Naive thymus-derived CD4-positive, alpha-beta T cell (primary cell): ENCODE measurements around the gene CABCOCO1. TPM values are rescaled to one million over a fixed set of nuclear protein-coding genes. Genes with fewer than 3 reads are reported as not detected.

ENCODE experiments used
- ATAC-seq: fragments of 150-1000 bp; cut with Tn5 transposase; 2 replicates; pipeline ENCODE4 v1.10.0; 2021; ENCODE audit warnings: mild to moderate bottlenecking, moderate library complexity
- CTCF ChIA-PET: fragments of 350-600 bp; sonication (Branson Sonifier 250); formaldehyde crosslinking; loops from one replicate; lab custom pipeline; 2021; ENCODE audit warnings: antibody characterized with exemption; lab: Charles Lee
- POLR2A ChIA-PET: fragments of 350-600 bp; sonication (Branson Sonifier 250); formaldehyde crosslinking; loops from one replicate; lab custom pipeline; 2021; ENCODE audit warnings: antibody characterized with exemption, inconsistent platforms; lab: Charles Lee
- DNase-seq, 9 donors: peaks; one replicate each; pipeline versions ENCODE4 v3.0.0 to v3.0.0-alpha.2; 2020 to 2022; ENCODE audit warnings: mixed read lengths in 1 of 9
- H3K27ac ChIP-seq: one replicate; pipeline ENCODE4 v1.7.0; 2013; ENCODE audit warnings: mild to moderate bottlenecking, low read depth, low read length, moderate library complexity
- H3K27me3 ChIP-seq, 2 donors: one replicate each; pipeline ENCODE4 v1.7.0; 2013; ENCODE audit warnings: low read length in 2 of 2, mild to moderate bottlenecking in 2 of 2, moderate library complexity in 2 of 2; ENCODE audit not compliant: control insufficient read depth in 2 of 2, insufficient read depth in 2 of 2
- H3K36me3 ChIP-seq, 3 experiments: 1 replicate in 2 of 3; 2 replicates in 1 of 3; pipeline ENCODE4 v1.7.0; 2013; ENCODE audit warnings: low read length in 3 of 3, mild to moderate bottlenecking in 3 of 3, moderate library complexity in 1 of 3; ENCODE audit not compliant: insufficient read depth in 3 of 3, control insufficient read depth in 2 of 3
- H3K4me1 ChIP-seq, 2 donors: one replicate each; pipeline ENCODE4 v1.7.0; 2013; ENCODE audit warnings: low read length in 2 of 2, mild to moderate bottlenecking in 2 of 2, moderate library complexity in 1 of 2; ENCODE audit not compliant: control insufficient read depth in 2 of 2, insufficient read depth in 2 of 2
- H3K4me3 ChIP-seq: 2 replicates; pipeline ENCODE4 v1.7.0; 2013; ENCODE audit warnings: mild to moderate bottlenecking, low read length
- H3K9me3 ChIP-seq, 3 experiments: 1 replicate in 2 of 3; 2 replicates in 1 of 3; pipeline ENCODE4 v1.7.0; 2013; ENCODE audit warnings: low read length in 3 of 3; ENCODE audit not compliant: control insufficient read depth in 2 of 3
- H3K27ac Mint-ChIP-seq, 9 donors: one replicate each; pipeline ENCODE4 v1.8.0; 2020 to 2022; ENCODE audit warnings: mixed read lengths in 9 of 9, mild to moderate bottlenecking in 8 of 9, moderate library complexity in 5 of 9, inconsistent platforms in 2 of 9
- H3K27me3 Mint-ChIP-seq, 5 donors: one replicate each; pipeline ENCODE4 v1.8.0; 2021 to 2022; ENCODE audit warnings: mixed read lengths in 5 of 5, mild to moderate bottlenecking in 1 of 5
- H3K36me3 Mint-ChIP-seq, 5 donors: one replicate each; pipeline ENCODE4 v1.8.0; 2020 to 2022; ENCODE audit warnings: mixed read lengths in 5 of 5, mild to moderate bottlenecking in 3 of 5, inconsistent platforms in 1 of 5
- H3K4me1 Mint-ChIP-seq, 7 donors: one replicate each; pipeline ENCODE4 v1.8.0; 2020 to 2022; ENCODE audit warnings: mixed read lengths in 7 of 7, mild to moderate bottlenecking in 3 of 7, inconsistent platforms in 1 of 7
- H3K4me3 Mint-ChIP-seq, 10 donors: one replicate each; pipeline ENCODE4 v1.8.0; 2020 to 2022; ENCODE audit warnings: mild to moderate bottlenecking in 10 of 10, mixed read lengths in 10 of 10, moderate library complexity in 6 of 10, inconsistent platforms in 2 of 10
- H3K9me3 Mint-ChIP-seq, 11 donors: one replicate each; pipeline ENCODE4 v1.8.0; 2020 to 2022; ENCODE audit warnings: mixed read lengths in 11 of 11, mild to moderate bottlenecking in 4 of 11, inconsistent platforms in 1 of 11, moderate library complexity in 1 of 11
- intact Hi-C, 2 donors: fragments of 100-400 bp; cut with micrococcal nuclease; formaldehyde crosslinking; loops; one replicate each; pipeline ENCODE4 v1.15.1; 2023
- polyA plus RNA-seq, 2 donors: library from polyadenylated mRNA; unstranded; fragments of 300-500 nt; fragmentation: Illumina TruSeq; gene quantifications; one replicate each; pipeline ENCODE4 v1.2.3, GENCODE V29; 2021
- total RNA-seq, 6 experiments: library from RNA in 5 of 6; stranded (reverse) in 5 of 6; gene quantifications; 1 replicate in 5 of 6; 2 replicates in 1 of 6; pipeline ENCODE4 v1.2.3 and lab custom pipeline; 2021 to 2026

Gene CABCOCO1
- total and polyA plus RNA-seq, 7 experiments from 2014 or later = not detected

DNA sequence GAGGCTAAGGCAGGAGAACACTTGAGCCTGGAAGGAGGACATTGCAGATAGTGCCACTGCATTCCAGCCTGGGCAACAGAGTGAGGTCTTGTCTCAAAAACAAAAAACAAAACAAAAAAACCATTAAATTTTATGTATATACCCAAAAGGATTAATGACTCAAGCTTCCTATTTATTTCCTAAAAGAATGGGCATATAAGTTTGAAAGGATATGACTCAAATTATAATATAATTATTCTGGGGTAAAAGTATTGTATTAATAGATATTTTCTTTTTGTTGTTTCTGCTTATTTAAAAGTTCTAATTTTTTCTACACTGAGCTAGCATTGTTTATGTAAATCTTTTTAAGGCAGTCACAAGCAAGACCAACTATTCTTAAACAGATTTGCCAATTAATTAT, 42.2 kb upstream of the CABCOCO1 start:
- Histone ChIP-seq H3K4me3 (no peak overlapping the region), H3K4me1 (no peaks in the 10 kb centered on the region), H3K27ac (no peak overlapping the region), H3K9me3 (no peaks in the 10 kb centered on the region), H3K27me3 (no peaks in the 10 kb centered on the region), H3K36me3 (no peaks in the 10 kb centered on the region)
- no peaks in the 10 kb centered on the region for H3K9me3 Mint-ChIP-seq
- ATAC-seq = no peak
- no peak for DNase-seq
- ChIA-PET CTCF (no interaction called here), POLR2A (no interaction called here)
- H3K36me3 Mint-ChIP-seq = no peaks in the 10 kb centered on the region
- peaks cover 0 to 6% (median 0%) of the 10 kb centered on the region in 7 donors for H3K4me1 Mint-ChIP-seq
- peaks cover 14 to 20% (median 15%) of the 10 kb centered on the region in 5 donors for H3K27me3 Mint-ChIP-seq
- no peak overlapping the region for H3K4me3 Mint-ChIP-seq
- intact Hi-C loops = no loop called here
- H3K27ac Mint-ChIP-seq = no peak overlapping the region

DNA sequence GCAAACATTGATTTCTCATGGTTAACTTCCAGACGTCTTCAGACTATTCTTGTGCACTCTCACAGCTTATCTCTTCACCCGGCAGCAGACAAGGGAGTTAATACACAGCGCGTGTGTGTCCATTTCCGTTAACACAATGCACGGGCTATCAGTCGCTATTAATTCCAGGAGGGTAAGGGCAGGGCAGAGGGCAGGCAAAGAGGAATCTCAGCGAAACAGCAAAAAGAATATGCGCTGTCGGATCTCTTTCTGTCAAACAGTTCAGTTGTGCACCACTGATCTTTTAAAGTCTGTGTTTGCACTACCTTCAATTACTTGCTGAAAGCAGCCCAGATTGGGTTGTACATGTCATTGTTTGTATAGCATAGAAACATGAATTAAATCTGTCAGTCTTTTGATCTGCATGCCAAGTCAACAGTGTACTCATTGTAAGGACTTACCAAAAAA, 41.1 kb upstream of the CABCOCO1 start:
- ChIA-PET CTCF (no interaction called here), POLR2A (no interaction called here)
- Histone ChIP-seq H3K27me3 (no peaks in the 10 kb centered on the region), H3K36me3 (no peaks in the 10 kb centered on the region), H3K4me1 (no peaks in the 10 kb centered on the region), H3K27ac (no peak overlapping the region), H3K4me3 (no peak overlapping the region), H3K9me3 (no peaks in the 10 kb centered on the region)
- peaks cover 14 to 29% (median 23%) of the 10 kb centered on the region in 5 donors for H3K27me3 Mint-ChIP-seq
- H3K9me3 Mint-ChIP-seq = no peaks in the 10 kb centered on the region
- H3K36me3 Mint-ChIP-seq = no peaks in the 10 kb centered on the region
- DNase-seq (no peak), ATAC-seq (no peak)
- peaks cover 0 to 6% (median 0%) of the 10 kb centered on the region in 7 donors for H3K4me1 Mint-ChIP-seq
- H3K27ac Mint-ChIP-seq = no peak overlapping the region
- intact Hi-C loops = no loop called here
- no peak overlapping the region for H3K4me3 Mint-ChIP-seq

DNA sequence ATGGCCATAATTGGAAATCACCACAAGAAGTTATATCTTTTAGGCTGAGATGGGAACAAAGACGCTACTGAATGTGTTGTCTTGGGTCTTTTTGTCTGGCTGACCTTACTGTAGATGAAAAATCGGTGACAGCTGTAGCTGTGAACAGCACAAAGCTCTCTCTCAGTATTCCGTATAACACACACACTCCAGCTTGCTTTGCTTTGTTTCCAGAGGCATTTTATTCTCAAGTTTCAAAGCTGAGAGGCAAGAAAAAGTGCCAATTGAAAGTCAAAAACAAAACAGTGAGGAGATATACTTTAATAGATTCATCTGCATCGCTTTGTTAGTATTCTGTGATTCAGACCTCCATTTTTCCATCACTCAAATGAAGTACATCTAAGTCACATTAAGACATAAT, 39.6 kb upstream of the CABCOCO1 start:
- Mint-ChIP-seq H3K27ac (no peak overlapping the region), H3K4me1 (peaks cover 0 to 6% (median 0%) of the 10 kb centered on the region in 7 donors), H3K27me3 (peaks cover 14 to 35% (median 24%) of the 10 kb centered on the region in 5 donors), H3K36me3 (no peaks in the 10 kb centered on the region), H3K4me3 (no peak overlapping the region), H3K9me3 (no peaks in the 10 kb centered on the region)
- H3K4me3 ChIP-seq = no peak overlapping the region
- CTCF ChIA-PET = no interaction called here
- H3K27ac ChIP-seq = no peak overlapping the region
- DNase-seq = no peak
- no peaks in the 10 kb centered on the region for H3K36me3 ChIP-seq
- H3K4me1 ChIP-seq = no peaks in the 10 kb centered on the region
- no peaks in the 10 kb centered on the region for H3K27me3 ChIP-seq
- no peak for ATAC-seq
- POLR2A ChIA-PET = no interaction called here
- no peaks in the 10 kb centered on the region for H3K9me3 ChIP-seq
- intact Hi-C loops = no loop called here

DNA sequence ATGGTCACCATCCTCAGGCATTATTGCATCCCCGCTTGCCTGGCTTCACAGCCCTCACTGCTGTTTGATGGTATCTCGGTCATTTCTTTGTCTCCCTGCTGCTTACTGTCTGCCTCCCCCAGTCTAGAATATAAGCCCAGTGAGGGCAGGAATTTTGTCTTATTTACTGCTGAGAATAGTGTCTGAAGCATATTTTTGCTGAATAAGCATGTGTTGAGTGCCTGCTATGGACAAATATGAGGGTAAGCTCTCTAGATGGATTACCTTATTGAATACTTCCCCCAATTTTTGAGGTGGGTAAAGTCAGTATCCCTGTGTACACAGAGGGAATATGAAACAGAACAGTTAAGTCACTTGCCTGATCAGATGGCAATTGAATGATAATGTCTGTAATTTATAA, 36.5 kb upstream of the CABCOCO1 start:
- H3K9me3 Mint-ChIP-seq = no peaks in the 10 kb centered on the region
- Histone ChIP-seq H3K27ac (no peak overlapping the region), H3K4me3 (no peak overlapping the region), H3K36me3 (no peaks in the 10 kb centered on the region), H3K27me3 (no peaks in the 10 kb centered on the region), H3K9me3 (no peaks in the 10 kb centered on the region), H3K4me1 (no peaks in the 10 kb centered on the region)
- H3K27ac Mint-ChIP-seq = no peak overlapping the region
- DNase-seq = no peak
- peaks cover 0 to 6% (median 0%) of the 10 kb centered on the region in 7 donors for H3K4me1 Mint-ChIP-seq
- peaks cover 13 to 35% (median 23%) of the 10 kb centered on the region in 5 donors for H3K27me3 Mint-ChIP-seq
- ChIA-PET CTCF (no interaction called here), POLR2A (no interaction called here)
- H3K4me3 Mint-ChIP-seq = no peak overlapping the region
- ATAC-seq = no peak
- H3K36me3 Mint-ChIP-seq = no peaks in the 10 kb centered on the region
- intact Hi-C loops = no loop called here

DNA sequence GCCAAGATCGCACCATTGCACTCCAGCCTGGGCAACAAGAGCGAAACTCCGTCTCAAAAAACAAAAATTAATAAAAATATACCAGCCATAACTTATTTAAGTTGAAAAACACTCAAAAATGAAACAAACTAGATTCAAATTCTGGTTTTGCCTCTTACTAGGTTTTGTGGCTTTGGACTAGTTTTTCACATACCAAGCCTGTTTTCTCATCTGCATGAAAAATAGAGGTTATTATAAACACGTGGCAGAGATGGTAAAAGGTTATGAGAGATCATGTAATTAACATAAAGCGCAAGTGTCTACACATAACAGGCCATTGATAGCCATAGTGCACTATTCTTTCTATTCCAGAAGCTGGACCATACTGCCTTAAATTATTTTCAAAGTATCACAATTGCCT, 35.5 kb upstream of the CABCOCO1 start:
- Mint-ChIP-seq H3K4me3 (no peak overlapping the region), H3K9me3 (no peaks in the 10 kb centered on the region), H3K27ac (no peak overlapping the region), H3K4me1 (peaks cover 0 to 6% (median 0%) of the 10 kb centered on the region in 7 donors), H3K36me3 (no peaks in the 10 kb centered on the region), H3K27me3 (peaks cover 7 to 24% (median 15%) of the 10 kb centered on the region in 5 donors)
- no peaks in the 10 kb centered on the region for H3K27me3 ChIP-seq
- no peaks in the 10 kb centered on the region for H3K36me3 ChIP-seq
- H3K4me1 ChIP-seq = no peaks in the 10 kb centered on the region
- intact Hi-C loops = no loop called here
- ATAC-seq = no peak
- no peak overlapping the region for H3K27ac ChIP-seq
- H3K4me3 ChIP-seq = no peak overlapping the region
- H3K9me3 ChIP-seq = no peaks in the 10 kb centered on the region
- ChIA-PET POLR2A (no interaction called here), CTCF (no interaction called here)
- DNase-seq = no peak

DNA sequence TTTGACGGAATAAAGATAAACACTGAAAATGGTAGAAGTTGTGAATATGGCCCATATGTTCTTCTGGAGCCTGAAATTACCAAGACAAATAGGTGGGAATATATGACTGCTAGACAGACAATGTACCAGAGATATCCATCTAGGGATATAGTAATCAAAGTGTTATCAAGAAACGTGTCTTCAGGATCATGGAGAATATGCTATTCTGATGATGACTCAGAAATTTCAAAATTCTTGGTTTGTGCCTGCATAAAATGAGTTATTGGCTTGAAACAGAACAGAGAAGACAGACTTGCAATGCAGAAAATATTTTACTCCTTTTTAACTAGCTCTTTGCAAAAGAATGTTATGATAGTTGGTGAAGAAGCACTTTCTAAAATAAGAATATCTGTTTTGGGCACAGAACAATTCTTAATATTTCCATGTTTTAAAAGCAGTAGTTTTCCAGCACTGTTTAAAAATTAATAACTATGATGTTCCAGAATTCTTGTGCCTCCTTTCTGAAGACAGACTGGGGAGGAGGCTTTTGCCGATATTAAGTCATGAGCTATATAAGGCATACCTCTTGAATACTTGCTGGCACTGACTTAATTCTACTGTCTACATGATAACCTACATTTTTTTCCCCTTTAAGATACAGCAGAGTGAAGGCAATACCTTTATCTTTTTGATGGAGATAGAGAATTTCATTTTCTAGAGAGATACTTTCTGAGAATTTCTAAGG, 34.4 kb upstream of the CABCOCO1 start:
- Histone ChIP-seq H3K9me3 (no peaks in the 10 kb centered on the region), H3K27me3 (no peaks in the 10 kb centered on the region), H3K36me3 (no peaks in the 10 kb centered on the region), H3K4me3 (no peak overlapping the region), H3K27ac (no peak overlapping the region), H3K4me1 (no peaks in the 10 kb centered on the region)
- ATAC-seq (no peak), DNase-seq (no peak)
- H3K4me3 Mint-ChIP-seq = no peak overlapping the region
- no peak overlapping the region for H3K27ac Mint-ChIP-seq
- no peaks in the 10 kb centered on the region for H3K9me3 Mint-ChIP-seq
- no peaks in the 10 kb centered on the region for H3K36me3 Mint-ChIP-seq
- ChIA-PET POLR2A (no interaction called here), CTCF (no interaction called here)
- intact Hi-C loops = no loop called here
- H3K27me3 Mint-ChIP-seq = peaks cover 2 to 21% (median 19%) of the 10 kb centered on the region in 5 donors
- peaks cover 0 to 6% (median 0%) of the 10 kb centered on the region in 7 donors for H3K4me1 Mint-ChIP-seq
